Neural crest cell (in vitro differentiated cells): ENCODE data around the gene HOXC9. TPM values are rescaled to one million over a fixed set of nuclear protein-coding genes. Genes with fewer than 3 reads are reported as not detected.
A peak's percentile ranks its signal among the peaks of the same experiment; 100 is the strongest.

Source experiments
- DNase-seq: peaks from one replicate; pipeline ENCODE4 v3.0.0; 2021; ENCODE audit warnings: low read depth, mixed read lengths, low spot score
- H3K27ac Mint-ChIP-seq: one replicate; pipeline ENCODE4 v1.8.0; 2021; ENCODE audit warnings: mild to moderate bottlenecking, mixed read lengths; ENCODE audit not compliant: unreplicated experiment
- H3K27me3 Mint-ChIP-seq: 2 replicates; pipeline ENCODE4 v1.8.0; 2021; ENCODE audit warnings: low read depth, mild to moderate bottlenecking, mixed read lengths
- H3K36me3 Mint-ChIP-seq: 2 replicates; pipeline ENCODE4 v1.8.0; 2021; ENCODE audit warnings: low read depth, mild to moderate bottlenecking, mixed read lengths
- H3K4me1 Mint-ChIP-seq: 2 replicates; pipeline ENCODE4 v1.8.0; 2021; ENCODE audit warnings: mixed read lengths
- H3K4me3 Mint-ChIP-seq: one replicate; pipeline ENCODE4 v1.8.0; 2021; ENCODE audit warnings: mild to moderate bottlenecking, mixed read lengths
- H3K9me3 Mint-ChIP-seq: 2 replicates; pipeline ENCODE4 v1.8.0; 2021; ENCODE audit warnings: mixed read lengths
- total RNA-seq: library from RNA; stranded (reverse); gene quantifications from 2 replicates; pipeline ENCODE4 v1.2.1, GENCODE V29; 2021
- TF ChIP-seq, protein P1 (sequence below): fragments of 200-600 bp; sonication (generic); conservative IDR thresholded peaks from 2 replicates; pipeline ENCODE4 v1.5.0; 2021; ENCODE audit warnings: antibody characterized with exemption, mild to moderate bottlenecking

HOXC9 gene
- total RNA-seq, 1 donor from 2014 or later = 6.3 TPM

GRCh38 chr12:53986686-53987483, 13.1 kb upstream of the HOXC9 start:
- no peak for DNase-seq
- TF ChIP-seq, protein P1, sequence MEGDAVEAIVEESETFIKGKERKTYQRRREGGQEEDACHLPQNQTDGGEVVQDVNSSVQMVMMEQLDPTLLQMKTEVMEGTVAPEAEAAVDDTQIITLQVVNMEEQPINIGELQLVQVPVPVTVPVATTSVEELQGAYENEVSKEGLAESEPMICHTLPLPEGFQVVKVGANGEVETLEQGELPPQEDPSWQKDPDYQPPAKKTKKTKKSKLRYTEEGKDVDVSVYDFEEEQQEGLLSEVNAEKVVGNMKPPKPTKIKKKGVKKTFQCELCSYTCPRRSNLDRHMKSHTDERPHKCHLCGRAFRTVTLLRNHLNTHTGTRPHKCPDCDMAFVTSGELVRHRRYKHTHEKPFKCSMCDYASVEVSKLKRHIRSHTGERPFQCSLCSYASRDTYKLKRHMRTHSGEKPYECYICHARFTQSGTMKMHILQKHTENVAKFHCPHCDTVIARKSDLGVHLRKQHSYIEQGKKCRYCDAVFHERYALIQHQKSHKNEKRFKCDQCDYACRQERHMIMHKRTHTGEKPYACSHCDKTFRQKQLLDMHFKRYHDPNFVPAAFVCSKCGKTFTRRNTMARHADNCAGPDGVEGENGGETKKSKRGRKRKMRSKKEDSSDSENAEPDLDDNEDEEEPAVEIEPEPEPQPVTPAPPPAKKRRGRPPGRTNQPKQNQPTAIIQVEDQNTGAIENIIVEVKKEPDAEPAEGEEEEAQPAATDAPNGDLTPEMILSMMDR = no peak
- Mint-ChIP-seq H3K4me3 (peak overlapping the region; percentile 54), H3K36me3 (peaks cover 3% of the 10 kb centered on the region), H3K4me1 (peaks cover 8% of the 10 kb centered on the region), H3K27ac (no peak overlapping the region), H3K27me3 (peaks cover 100% of the 10 kb centered on the region), H3K9me3 (no peaks in the 10 kb centered on the region)

DNA sequence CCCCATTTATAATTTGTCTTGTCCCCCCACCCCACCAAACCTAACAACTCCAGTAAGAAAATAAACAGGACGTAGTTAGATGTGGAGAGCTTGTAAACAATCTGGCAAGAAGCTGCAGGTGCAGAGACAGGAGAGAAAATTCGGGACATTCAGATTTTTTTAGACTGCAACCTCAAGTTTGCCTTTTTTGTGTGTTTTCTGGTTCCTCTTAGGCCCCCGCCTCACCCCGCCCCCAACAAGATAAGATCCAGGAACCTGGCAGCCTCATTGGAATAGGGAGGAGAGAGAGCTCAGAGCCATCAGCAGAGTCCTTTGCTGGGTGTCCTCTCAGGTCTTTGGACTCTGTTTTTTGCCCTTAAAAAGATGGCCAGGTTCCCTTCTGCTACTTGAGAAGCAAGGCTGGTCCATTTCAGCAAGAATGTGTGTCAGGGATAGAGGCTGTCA, 12.2 kb upstream of the HOXC9 start:
- peaks cover 3% of the 10 kb centered on the region for H3K36me3 Mint-ChIP-seq
- peaks cover 8% of the 10 kb centered on the region for H3K4me1 Mint-ChIP-seq
- no peak for DNase-seq
- H3K27ac Mint-ChIP-seq = no peak overlapping the region
- H3K27me3 Mint-ChIP-seq = peaks cover 100% of the 10 kb centered on the region
- H3K4me3 Mint-ChIP-seq = peak overlapping the region; percentile 13
- TF ChIP-seq, protein P1 = no peak
- H3K9me3 Mint-ChIP-seq = no peaks in the 10 kb centered on the region

DNA sequence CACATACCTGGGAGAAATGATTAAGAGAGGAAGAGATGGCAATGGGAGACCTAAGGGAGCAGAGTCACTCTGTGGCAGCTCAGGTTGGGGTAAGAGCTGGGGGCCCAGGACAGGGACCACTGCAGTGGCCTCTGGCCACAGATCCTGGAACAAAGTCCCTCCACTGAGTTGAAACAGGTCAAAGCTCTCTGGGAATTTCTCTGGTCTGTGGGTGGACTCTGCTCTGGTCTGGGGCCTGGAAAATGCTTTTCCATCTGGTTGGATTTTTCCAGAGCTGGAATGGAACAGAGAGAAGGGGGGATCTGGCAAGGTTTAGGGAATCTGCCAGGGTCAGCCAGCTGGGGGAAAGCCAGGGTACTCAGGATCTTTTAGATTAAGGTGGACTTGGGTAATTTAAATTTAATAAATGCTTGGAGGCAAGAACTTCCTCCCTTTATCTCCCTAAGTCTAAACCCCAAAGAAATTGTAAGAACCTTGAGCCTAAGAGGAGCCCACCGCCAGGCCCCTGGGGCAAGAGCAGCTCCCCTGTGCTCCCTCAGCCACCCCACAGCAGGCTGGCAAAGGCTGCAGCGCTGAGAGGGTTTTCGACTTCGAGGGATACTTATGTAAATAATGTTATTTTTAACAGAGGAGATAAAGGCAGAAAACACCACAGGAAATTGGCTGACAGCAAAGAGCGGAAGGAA, 11.3 kb upstream of the HOXC9 start:
- peak overlapping the region; percentile 69 for H3K4me3 Mint-ChIP-seq
- H3K36me3 Mint-ChIP-seq = no peaks in the 10 kb centered on the region
- DNase-seq = no peak
- H3K27ac Mint-ChIP-seq = no peak overlapping the region
- TF ChIP-seq, protein P1 = no peak
- peaks cover 100% of the 10 kb centered on the region for H3K27me3 Mint-ChIP-seq
- peaks cover 8% of the 10 kb centered on the region for H3K4me1 Mint-ChIP-seq
- no peaks in the 10 kb centered on the region for H3K9me3 Mint-ChIP-seq

- Mint-ChIP-seq H3K9me3 (no peaks in the 10 kb centered on the region), H3K27me3 (peaks cover 100% of the 10 kb centered on the region), H3K4me3 (peak overlapping the region; percentile 69), H3K36me3 (no peaks in the 10 kb centered on the region), H3K4me1 (peaks cover 8% of the 10 kb centered on the region), H3K27ac (no peak overlapping the region)
- TF ChIP-seq, protein P1 = peak; percentile 65
- no peak for DNase-seq
Observed at GRCh38 chr12:53989227-53990113, 10.5 kb upstream of the HOXC9 start.
